Activated CD4-positive, alpha-beta T cell treated with anti-CD3 and anti-CD28 coated beads, Interleukin-2, Interleukin-4, amounts not matched to agents 100 ng/mL and 50 ng/mL, durations not matched to agents 16 hours and 8 hours (primary cell): ENCODE data around the gene NNT.
"Not testable (repeated sequence)": the region's sequence is repeated elsewhere in the genome, so short reads cannot be mapped to it uniquely, and the experiment has no call there.

ENCODE experiments used
- DNase-seq: peaks from one replicate; pipeline ENCODE4 v3.0.0-alpha.2; 2020; ENCODE audit warnings: low spot score

NNT gene

DNA sequence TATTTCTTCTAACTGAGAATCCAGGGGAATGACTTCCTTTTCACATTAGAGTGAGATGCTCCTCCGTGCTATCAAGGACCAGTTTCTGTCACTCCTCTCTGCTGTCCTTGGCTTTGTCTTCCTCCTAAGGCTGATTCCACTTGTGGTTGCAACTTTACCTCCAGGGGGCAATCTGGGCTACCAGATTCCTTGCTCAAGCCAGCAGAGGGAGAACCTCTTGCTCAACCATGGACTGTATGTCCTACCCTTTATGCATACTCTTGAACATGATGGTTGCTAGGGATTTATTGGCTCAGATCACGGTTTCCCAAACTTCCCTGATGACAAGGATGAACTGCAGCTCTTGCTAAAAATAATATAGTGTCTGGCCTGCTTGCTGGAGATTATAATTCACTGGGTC, 24.0 kb downstream of the NNT start:
- DNase-seq, result no peak

GRCh38 chr5:43631182-43631910, 28.4 kb downstream of the NNT start:
- DNase-seq, result peak; percentile 65

GRCh38 chr5:43634621-43635020, 31.6 kb downstream of the NNT start:
- DNase-seq, result no peak

GRCh38 chr5:43635374-43635773, 32.4 kb downstream of the NNT start:
- DNase-seq, result no peak

DNA sequence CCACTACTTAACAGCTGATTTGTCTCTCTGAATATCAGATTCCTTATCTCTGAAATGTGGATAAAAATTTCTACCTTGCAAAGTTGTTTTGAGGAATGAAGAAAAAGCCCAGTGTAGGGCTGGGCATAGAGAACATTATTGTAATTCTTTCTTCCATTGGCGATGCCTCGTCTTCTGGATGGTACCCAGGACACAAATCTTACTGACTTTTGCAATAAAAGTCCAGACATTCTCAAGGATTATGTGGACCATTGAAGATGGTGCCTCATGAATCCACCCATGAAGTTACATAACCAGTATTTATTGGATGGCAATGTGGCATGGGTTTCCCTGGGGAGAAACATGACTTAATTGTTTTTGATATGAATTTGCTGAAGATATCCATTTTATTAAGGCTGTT, 33.1 kb downstream of the NNT start:
- DNase-seq, result no peak

GRCh38 chr5:43637416-43637815, 34.4 kb downstream of the NNT start:
- no peak for DNase-seq

- no peak for DNase-seq
Measured at GRCh38 chr5:43638107-43638506, 35.1 kb downstream of the NNT start.

- DNase-seq, result no peak
Measured at GRCh38 chr5:43638546-43638945, 35.6 kb downstream of the NNT start.

DNA sequence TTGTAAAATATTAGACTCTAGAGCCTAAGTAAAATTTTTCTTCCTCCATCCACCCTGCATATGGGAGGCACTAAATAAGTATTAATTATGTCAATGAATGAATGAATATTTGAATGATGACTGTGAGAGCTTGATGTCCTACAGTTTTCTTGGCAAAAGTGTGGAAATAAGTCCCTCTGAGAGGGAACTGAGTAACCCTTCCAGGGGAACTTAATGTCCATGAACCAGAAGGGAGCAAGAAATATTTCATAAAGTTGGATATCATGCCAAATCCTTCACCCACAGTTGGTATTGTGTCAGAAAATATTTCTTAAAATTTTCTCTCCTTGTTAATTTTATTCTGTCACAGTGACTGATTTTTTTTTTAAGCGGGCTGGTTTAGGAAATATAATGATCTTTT, 36.6 kb downstream of the NNT start:
- DNase-seq, result no peak

GRCh38 chr5:43642428-43642827, 39.4 kb downstream of the NNT start:
- DNase-seq, result no peak

DNA sequence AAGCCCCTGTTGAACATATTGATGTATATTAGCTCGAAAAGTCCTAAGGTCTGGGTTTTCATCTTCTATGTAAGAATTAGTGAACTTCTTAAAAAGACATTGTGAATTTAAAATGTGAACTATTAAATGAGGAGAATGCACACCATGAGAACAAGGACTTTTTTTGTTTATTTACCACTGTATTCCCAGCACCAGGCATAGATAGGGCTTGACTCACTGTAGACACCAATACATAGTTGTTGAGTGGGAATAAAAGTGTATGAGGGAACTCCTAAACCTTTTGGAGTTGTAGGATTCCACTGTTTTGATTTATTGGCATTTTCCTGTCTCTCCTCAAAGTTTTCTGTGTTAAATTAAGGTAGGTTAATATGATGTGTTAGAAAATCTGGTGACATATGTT, 40.3 kb downstream of the NNT start:
- DNase-seq, result no peak

DNA sequence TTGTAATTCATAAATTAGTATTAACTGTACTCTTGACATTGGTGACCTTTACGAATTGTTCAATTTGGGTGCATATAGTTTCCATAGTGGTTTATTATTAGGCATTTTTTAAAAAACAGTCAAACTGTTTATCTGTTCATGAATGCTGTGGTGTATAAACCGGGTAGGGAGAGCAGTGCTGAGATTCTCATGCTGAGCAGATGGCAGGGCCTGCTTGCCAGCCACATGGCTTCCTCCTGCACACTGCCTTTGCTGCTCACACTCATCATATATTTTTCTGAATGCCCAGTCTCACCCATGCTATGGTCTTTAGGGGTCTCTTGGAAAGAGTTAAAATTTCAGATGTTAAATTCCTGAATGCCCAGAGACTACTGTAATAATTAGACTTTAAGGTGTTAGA, 40.8 kb downstream of the NNT start:
- DNase-seq, result no peak

DNA sequence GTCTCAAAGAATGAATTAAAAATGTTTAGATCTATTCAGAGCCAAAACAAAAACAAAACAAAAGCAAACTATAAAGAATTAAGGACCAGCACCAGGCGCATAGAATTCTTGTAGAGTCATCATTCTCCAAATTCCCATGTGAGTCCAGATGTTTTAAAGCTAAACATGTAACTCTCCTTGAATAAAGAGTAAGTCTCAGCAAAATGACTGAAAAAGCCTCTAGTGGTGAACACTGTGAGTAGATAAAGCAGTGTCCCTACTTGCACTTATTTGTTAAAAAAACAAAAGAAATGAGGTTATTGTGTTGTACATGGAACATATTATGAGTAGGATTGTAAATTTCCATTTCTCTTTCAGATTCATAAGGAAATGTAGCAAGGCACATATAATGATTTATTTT, 44.0 kb downstream of the NNT start:
- no peak for DNase-seq

DNA sequence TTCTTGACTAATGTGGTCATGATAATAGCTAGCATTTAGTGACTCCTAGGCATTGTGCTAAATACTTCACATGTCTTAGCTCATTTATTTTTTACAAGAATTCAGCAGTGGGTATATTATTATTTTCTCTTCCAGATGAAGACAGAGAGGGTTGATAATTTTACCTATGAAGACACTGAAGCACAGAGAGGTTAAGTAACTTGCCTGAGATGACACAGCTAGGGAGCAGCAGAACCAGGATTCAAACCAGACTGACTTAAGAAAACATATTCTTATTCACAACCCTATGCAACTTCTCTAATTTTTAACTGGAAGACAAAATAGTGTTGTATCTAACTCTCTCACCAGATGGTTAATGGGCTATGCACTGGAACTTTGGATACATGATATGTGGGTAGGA, 44.8 kb downstream of the NNT start:
- DNase-seq, result no peak

DNA sequence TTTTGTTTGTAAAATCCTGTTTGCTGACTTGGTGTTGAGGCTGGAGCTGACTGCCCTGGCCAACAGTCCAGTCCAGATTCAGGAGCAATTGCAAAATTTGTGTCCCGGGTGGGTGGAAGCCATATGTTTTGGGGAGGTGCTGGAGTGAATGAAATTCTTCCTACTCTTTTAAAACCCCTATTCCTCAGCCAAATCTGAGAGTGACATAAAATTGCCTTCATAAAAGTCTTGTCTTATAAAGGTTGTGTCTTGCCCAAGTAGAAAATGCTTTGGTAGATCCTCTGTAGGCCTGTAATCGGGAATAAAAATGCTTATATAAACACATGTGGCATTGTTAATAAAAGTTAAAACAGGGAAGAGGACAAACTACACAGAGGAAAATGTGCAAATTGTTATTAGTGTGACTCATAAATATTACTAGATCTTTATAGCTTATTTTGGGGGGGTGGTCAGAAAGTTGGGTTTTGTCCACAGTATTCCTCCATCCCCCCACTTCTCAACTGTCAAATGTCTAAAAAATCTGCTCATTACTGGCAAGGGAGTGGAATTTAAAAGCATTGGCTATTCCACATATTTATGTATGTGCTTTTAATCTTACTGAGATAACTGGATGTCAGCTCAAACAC, 45.6 kb downstream of the NNT start:
- DNase-seq, result no peak

GRCh38 chr5:43649256-43649655, 46.3 kb downstream of the NNT start:
- no peak for DNase-seq

DNA sequence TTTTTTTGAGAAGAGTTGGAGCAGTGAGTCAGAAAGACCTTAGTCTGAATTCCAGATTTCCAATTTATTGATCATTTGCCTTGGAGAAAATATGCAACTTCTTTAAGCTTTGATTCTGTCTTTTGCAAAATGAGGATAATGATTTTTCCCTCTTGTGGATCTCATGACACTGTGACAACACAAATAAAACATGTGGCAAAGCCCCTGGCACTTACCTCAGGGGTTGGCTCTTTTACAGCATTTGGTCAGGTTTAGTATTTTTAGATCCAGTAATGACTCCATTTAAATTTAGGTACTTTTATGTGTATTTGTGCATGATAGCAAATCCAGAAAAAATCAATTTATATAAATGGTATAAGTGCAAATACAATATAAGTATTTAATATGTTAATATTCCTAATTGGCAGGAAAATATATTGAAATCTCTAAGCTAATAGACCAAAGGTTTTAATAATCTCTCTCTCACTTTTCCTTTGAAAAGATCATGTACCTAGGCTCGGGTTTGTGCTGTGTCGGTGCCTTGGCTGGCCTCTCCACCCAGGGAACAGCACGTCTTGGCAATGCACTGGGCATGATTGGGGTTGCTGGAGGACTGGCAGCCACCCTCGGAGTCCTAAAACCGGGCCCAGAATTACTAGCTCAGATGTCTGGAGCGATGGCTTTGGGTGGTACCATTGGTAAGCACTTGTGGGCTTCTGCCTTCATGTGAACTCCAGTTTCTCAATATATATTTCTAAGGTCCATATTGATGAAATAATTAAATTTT, 49.7 kb downstream of the NNT start:
- no peak for DNase-seq

DNA sequence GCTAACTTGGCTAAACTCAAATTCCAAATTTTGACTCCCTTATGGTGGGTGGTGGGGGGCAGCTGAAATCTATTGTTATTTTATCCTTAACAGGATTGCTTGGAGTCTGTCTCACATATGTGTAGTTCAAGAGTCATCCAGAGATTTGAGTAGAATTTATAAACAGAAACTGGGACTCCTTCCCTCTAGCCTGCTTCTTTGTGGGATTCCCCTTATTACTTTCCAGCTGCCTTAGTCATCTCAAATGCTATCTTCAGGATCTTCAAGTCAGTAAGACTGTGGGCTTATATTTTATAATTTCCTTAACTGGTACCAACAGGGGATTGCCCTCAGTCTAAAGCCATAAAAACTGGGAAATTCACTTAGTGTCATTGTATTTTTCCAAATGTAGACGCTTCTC, 55.5 kb downstream of the NNT start:
- DNase-seq, result no peak

- DNase-seq, result no peak
Measured at GRCh38 chr5:43659075-43659474, 56.1 kb downstream of the NNT start.

DNA sequence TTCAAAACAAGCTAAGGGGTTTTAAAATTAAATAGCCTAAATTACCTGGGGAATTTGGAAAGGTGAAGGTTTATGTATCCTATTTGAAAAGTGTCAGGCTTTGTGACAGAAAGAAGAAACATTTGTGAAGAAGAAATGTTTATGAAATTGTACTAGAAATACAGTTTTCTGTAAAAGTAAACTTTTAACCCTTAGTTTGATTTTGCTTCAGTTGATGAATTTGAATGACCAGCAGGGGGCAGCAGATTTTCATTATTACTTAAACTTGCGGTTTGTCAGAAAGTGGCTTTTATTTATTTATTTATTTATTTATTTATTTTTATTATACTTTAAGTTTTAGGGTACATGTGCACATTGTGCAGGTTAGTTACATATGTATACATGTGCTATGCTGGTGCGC, 58.1 kb downstream of the NNT start:
- peak; percentile 19 for DNase-seq

DNA sequence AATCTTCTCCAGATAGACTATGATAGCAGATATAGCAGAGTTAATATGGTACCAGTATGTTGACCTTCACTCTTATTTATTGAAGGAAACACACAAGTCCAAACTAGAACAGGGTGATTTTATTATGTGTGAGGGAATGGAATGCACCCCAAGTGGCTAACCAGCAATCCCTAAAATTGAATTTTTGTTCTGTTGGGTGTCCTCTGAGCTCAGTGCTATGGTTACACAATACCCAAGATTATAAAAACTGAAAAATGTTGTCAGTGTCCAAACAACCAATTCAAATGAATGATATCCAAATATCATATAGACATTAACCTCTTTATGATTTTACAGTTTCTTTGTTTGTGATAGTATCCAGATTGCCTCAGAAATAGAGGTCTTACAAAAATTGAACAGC, 60.9 kb downstream of the NNT start:
- DNase-seq, result no peak

DNA sequence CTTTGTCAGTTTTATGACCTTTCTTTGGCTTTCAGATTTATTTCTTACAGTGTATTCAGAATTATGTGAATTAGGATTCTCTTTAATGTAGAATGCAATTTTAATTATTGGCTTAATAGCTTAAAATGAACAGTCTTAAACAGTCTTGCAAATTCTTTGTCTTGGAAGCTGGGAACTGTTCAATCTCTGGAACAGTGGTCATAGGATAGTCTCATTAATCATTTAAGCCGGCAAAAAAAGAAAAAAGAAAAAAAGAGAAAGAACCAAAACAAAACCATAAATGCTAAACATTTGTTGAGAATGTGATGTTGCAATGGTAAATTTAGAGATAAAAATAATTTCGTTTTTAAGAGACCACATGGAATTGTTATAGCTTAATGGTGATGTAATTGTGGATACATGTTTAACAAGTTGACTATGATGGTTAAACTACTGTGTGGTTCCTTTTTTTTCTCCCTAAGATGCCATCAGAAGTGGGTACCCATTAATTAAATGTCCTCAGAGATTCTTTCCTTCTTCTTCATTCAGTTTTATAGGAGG, 61.6 kb downstream of the NNT start:
- DNase-seq, result no peak

GRCh38 chr5:43665749-43666148, 62.8 kb downstream of the NNT start:
- not testable (repeated sequence) for DNase-seq
